HepG2 (cell line): ENCODE results near the gene GPT2. TPM values are rescaled to one million over a fixed set of nuclear protein-coding genes. Genes with fewer than 3 reads are reported as not detected.

ENCODE experiments used
- KDM2A ChIP-seq: sonication (generic); formaldehyde crosslinking; IDR thresholded peaks from 2 replicates; pipeline ENCODE4 v1.4.0; 2020; ENCODE audit warnings: low read depth, missing genetic modification reagents, borderline replicate concordance
- NFYB ChIP-seq: sonication (generic); formaldehyde crosslinking; IDR thresholded peaks from 2 replicates; pipeline ENCODE4 v1.4.0; 2020; ENCODE audit warnings: missing genetic modification reagents
- NFYC ChIP-seq: IDR thresholded peaks from 2 replicates; pipeline ENCODE4 v1.6.1; 2016; ENCODE audit warnings: missing genetic modification reagents, missing compliant biosample characterization
- RBM22 ChIP-seq: fragments of 200-400 bp; formaldehyde crosslinking; optimal IDR thresholded peaks from 2 replicates; pipeline ENCODE3; 2017; ENCODE audit warnings: mild to moderate bottlenecking, low read length, moderate library complexity
- SIN3B ChIP-seq: fragments of 150-350 bp; IDR thresholded peaks from 2 replicates; pipeline ENCODE4 v1.6.1; 2014; ENCODE audit warnings: low read length
- ZC3H13 ChIP-seq: sonication (generic); formaldehyde crosslinking; IDR thresholded peaks from 2 replicates; pipeline ENCODE4 v1.8.1; 2023; ENCODE audit warnings: mild to moderate bottlenecking, missing genetic modification reagents, moderate library complexity
- ZNF652 ChIP-seq: IDR thresholded peaks from 2 replicates; pipeline ENCODE4 v1.6.1; 2016; ENCODE audit warnings: low read depth, borderline replicate concordance
- polyA plus RNA-seq, 8 experiments: library from polyadenylated mRNA; depleted of rRNA in 3 of 8; stranded (reverse) in 7 of 8; unstranded in 1 of 8; fragments of >200 nt; fragmentation: Illumina TruSeq in 4 of 8; extraction: Trizol in 4 of 8; gene quantifications; 2 replicates each; pipeline versions ENCODE4 v1.2.1 to v1.2.3, GENCODE V29; 2011 to 2016; ENCODE audit warnings: low read depth in 4 of 8, missing spikeins in 1 of 8, mixed read lengths in 1 of 8; ENCODE audit not compliant: insufficient read depth in 1 of 8
- total RNA-seq, 5 experiments: library from RNA; depleted of rRNA; stranded (reverse); fragments of >200 nt; fragmentation: Illumina TruSeq; extraction: Trizol; gene quantifications; 2 replicates each; pipeline ENCODE4 v1.2.3, GENCODE V29; 2016; ENCODE audit warnings: low read depth in 1 of 5
- TF ChIP-seq, protein P1 (sequence below): sonication (generic); formaldehyde crosslinking; IDR thresholded peaks from 2 replicates; pipeline ENCODE4 v1.5.1; 2020; ENCODE audit warnings: missing genetic modification reagents, mild to moderate bottlenecking, borderline replicate concordance
- TF ChIP-seq, protein P2 (sequence below): sonication (generic); formaldehyde crosslinking; IDR thresholded peaks from 2 replicates; pipeline ENCODE4 v1.8.0; 2022; ENCODE audit warnings: missing genetic modification reagents, low read depth, mild to moderate bottlenecking, borderline replicate concordance
- TF ChIP-seq, protein P3 (sequence below): sonication (generic); formaldehyde crosslinking; IDR thresholded peaks from 2 replicates; pipeline ENCODE4 v1.5.1; 2020; ENCODE audit warnings: mild to moderate bottlenecking, missing genetic modification reagents, moderate library complexity
- TF ChIP-seq, protein P4 (sequence below): sonication (generic); formaldehyde crosslinking; IDR thresholded peaks from 2 replicates; pipeline ENCODE4 v1.4.0; 2020; ENCODE audit warnings: missing genetic modification reagents; ENCODE audit errors: not compliant biosample characterization
- TF ChIP-seq, protein P5 (sequence below): sonication (generic); formaldehyde crosslinking; IDR thresholded peaks from 2 replicates; pipeline ENCODE4 v1.8.0; 2022; ENCODE audit warnings: mild to moderate bottlenecking, missing genetic modification reagents, moderate library complexity
- TF ChIP-seq, protein P6 (sequence below), 2 experiments: sonication (generic) in 1 of 2; formaldehyde crosslinking in 1 of 2; IDR thresholded peaks; 2 replicates each; pipeline versions ENCODE4 v1.5.1 to v1.6.1; 2011 to 2020; ENCODE audit warnings: borderline replicate concordance in 1 of 2, low read depth in 1 of 2, low read length in 1 of 2, mild to moderate bottlenecking in 1 of 2, missing genetic modification reagents in 1 of 2, moderate library complexity in 1 of 2
- TF ChIP-seq, protein P7 (sequence below): sonication (generic); formaldehyde crosslinking; IDR thresholded peaks from 2 replicates; pipeline ENCODE4 v1.8.1; 2023; ENCODE audit warnings: mild to moderate bottlenecking, moderate library complexity, missing genetic modification reagents

The GPT2 gene
- total and polyA plus RNA-seq, 2 of the 13 experiments (the other 11 are each of a cell fraction or from before 2014, with no cell fraction given), result 138 to 267 TPM

DNA sequence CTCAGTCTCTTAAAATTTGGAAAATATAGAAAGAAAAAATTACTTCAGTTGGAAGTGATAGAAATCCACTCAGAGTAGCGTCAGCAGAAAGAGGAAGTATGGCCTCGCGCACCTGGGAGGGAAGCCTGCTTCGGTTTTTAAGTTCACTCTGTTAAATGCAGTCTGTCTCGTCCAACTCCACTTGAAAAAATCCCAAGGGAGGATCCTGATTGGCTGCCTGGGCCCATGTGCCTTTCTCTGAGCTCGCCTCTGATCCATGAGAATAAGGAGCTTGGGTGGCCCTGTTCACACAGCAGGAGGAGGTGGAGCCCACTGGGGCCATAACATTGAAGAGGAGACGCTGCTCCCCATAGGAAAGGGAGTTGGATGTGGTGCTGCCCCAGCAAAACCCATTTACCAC lies 48.6 kb downstream of the GPT2 start (continued):
- TF ChIP-seq, protein P1, sequence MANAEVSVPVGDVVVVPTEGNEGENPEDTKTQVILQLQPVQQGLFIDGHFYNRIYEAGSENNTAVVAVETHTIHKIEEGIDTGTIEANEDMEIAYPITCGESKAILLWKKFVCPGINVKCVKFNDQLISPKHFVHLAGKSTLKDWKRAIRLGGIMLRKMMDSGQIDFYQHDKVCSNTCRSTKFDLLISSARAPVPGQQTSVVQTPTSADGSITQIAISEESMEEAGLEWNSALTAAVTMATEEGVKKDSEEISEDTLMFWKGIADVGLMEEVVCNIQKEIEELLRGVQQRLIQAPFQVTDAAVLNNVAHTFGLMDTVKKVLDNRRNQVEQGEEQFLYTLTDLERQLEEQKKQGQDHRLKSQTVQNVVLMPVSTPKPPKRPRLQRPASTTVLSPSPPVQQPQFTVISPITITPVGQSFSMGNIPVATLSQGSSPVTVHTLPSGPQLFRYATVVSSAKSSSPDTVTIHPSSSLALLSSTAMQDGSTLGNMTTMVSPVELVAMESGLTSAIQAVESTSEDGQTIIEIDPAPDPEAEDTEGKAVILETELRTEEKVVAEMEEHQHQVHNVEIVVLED (CRISPR knock-in tag), result 0 out of 2 replicates have a peak, but pooled peaks have one; percentile 24
- peak; percentile 65 for TF ChIP-seq NFYC (CRISPR knock-in tag)
- TF ChIP-seq, protein P2, sequence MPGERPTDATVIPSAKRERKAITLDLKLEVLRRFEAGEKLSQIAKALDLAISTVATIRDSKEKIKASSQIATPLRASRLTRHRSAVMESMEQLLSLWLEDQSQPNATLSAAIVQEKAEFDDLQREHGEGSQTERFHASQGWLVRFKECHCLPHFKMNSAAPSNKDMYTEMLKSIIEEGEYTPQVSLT (CRISPR knock-in tag), result no peak
- peak; percentile 32; the same call in 1 of the 2 replicates for TF ChIP-seq NFYB (CRISPR knock-in tag)
- TF ChIP-seq, protein P3, sequence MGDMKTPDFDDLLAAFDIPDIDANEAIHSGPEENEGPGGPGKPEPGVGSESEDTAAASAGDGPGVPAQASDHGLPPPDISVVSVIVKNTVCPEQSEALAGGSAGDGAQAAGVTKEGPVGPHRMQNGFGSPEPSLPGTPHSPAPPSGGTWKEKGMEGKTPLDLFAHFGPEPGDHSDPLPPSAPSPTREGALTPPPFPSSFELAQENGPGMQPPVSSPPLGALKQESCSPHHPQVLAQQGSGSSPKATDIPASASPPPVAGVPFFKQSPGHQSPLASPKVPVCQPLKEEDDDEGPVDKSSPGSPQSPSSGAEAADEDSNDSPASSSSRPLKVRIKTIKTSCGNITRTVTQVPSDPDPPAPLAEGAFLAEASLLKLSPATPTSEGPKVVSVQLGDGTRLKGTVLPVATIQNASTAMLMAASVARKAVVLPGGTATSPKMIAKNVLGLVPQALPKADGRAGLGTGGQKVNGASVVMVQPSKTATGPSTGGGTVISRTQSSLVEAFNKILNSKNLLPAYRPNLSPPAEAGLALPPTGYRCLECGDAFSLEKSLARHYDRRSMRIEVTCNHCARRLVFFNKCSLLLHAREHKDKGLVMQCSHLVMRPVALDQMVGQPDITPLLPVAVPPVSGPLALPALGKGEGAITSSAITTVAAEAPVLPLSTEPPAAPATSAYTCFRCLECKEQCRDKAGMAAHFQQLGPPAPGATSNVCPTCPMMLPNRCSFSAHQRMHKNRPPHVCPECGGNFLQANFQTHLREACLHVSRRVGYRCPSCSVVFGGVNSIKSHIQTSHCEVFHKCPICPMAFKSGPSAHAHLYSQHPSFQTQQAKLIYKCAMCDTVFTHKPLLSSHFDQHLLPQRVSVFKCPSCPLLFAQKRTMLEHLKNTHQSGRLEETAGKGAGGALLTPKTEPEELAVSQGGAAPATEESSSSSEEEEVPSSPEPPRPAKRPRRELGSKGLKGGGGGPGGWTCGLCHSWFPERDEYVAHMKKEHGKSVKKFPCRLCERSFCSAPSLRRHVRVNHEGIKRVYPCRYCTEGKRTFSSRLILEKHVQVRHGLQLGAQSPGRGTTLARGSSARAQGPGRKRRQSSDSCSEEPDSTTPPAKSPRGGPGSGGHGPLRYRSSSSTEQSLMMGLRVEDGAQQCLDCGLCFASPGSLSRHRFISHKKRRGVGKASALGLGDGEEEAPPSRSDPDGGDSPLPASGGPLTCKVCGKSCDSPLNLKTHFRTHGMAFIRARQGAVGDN (CRISPR knock-in tag), result peak; percentile 8; the same call in 1 of the 2 replicates
- TF ChIP-seq, protein P4, sequence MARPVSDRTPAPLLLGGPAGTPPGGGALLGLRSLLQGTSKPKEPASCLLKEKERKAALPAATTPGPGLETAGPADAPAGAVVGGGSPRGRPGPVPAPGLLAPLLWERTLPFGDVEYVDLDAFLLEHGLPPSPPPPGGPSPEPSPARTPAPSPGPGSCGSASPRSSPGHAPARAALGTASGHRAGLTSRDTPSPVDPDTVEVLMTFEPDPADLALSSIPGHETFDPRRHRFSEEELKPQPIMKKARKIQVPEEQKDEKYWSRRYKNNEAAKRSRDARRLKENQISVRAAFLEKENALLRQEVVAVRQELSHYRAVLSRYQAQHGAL (CRISPR knock-in tag), result no peak
- TF ChIP-seq, protein P5, sequence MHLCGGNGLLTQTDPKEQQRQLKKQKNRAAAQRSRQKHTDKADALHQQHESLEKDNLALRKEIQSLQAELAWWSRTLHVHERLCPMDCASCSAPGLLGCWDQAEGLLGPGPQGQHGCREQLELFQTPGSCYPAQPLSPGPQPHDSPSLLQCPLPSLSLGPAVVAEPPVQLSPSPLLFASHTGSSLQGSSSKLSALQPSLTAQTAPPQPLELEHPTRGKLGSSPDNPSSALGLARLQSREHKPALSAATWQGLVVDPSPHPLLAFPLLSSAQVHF, result no peak
- no peak for TF ChIP-seq SIN3B
- TF ChIP-seq KDM2A, result 0 out of 2 replicates have a peak, but pooled peaks have one; percentile 29
- TF ChIP-seq, protein P6, sequence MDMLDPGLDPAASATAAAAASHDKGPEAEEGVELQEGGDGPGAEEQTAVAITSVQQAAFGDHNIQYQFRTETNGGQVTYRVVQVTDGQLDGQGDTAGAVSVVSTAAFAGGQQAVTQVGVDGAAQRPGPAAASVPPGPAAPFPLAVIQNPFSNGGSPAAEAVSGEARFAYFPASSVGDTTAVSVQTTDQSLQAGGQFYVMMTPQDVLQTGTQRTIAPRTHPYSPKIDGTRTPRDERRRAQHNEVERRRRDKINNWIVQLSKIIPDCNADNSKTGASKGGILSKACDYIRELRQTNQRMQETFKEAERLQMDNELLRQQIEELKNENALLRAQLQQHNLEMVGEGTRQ (IDR thresholded peaks at IDR 0.05; ENCODE audit: low read depth, low read length), result peak; percentile 68
- TF ChIP-seq, protein P6 (CRISPR knock-in tag; IDR thresholded peaks at IDR 0.05; ENCODE audit: borderline replicate concordance), result peak; percentile 80; the same call in 1 of the 2 replicates
- TF ChIP-seq, protein P7, sequence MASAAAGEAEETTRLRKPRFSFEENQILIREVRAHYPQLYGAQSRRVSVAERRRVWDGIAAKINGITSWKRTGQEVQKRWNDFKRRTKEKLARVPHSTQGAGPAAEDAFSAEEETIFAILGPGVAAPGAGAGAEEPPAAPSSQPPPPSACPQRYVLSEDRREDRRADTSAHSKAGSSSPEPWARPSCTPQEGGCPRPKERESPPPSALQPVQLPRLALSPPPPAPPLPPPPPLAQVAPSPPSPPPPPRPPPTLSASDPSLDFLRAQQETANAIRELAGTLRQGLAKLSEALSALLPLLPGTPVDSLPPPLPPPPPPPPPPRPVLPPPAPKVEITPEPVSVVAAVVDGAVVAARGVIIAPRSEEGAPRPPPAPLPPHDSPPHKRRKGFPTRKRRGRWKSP (CRISPR knock-in tag), result no peak
- peak; percentile 55 for TF ChIP-seq RBM22
- TF ChIP-seq ZC3H13, result 0 out of 2 replicates have a peak, but pooled peaks have one; percentile 88
- no peak for TF ChIP-seq ZNF652 (CRISPR knock-in tag)
